Effector memory CD4-positive, alpha-beta T cell (primary cell): ENCODE measurements around the gene KRTAP12-2.
"Not testable (repeated sequence)": the region's sequence is repeated elsewhere in the genome, so short reads cannot be mapped to it uniquely, and the experiment has no call there.

Experiments used
- DNase-seq, 3 donors: peaks; one replicate each; pipeline ENCODE4 v3.0.0-alpha.2; 2020
- H3K27ac ChIP-seq: 2 replicates; pipeline ENCODE4 v1.7.0; 2013; ENCODE audit warnings: mild to moderate bottlenecking, low read length, moderate library complexity; ENCODE audit not compliant: insufficient read depth, poor library complexity, severe bottlenecking
- H3K27me3 ChIP-seq: replicated peaks from 2 replicates; pipeline ENCODE4 v1.7.0; 2013; ENCODE audit warnings: mild to moderate bottlenecking, low read length; ENCODE audit not compliant: insufficient read depth, control insufficient read depth, poor library complexity, severe bottlenecking
- H3K36me3 ChIP-seq: 2 replicates; pipeline ENCODE4 v1.7.0; 2013; ENCODE audit warnings: mild to moderate bottlenecking, low read length, moderate library complexity; ENCODE audit not compliant: control insufficient read depth, insufficient read depth
- H3K4me1 ChIP-seq: 2 replicates; pipeline ENCODE4 v1.7.0; 2013; ENCODE audit warnings: low read length, mild to moderate bottlenecking; ENCODE audit not compliant: control insufficient read depth, insufficient read depth, poor library complexity, severe bottlenecking
- H3K4me3 ChIP-seq: 2 replicates; pipeline ENCODE4 v1.7.0; 2013; ENCODE audit warnings: low read length, low read depth, mild to moderate bottlenecking; ENCODE audit not compliant: insufficient read depth, poor library complexity, severe bottlenecking
- H3K9me3 ChIP-seq: 2 replicates; pipeline ENCODE4 v1.7.0; 2013; ENCODE audit warnings: mild to moderate bottlenecking, low read length, moderate library complexity; ENCODE audit not compliant: control insufficient read depth

KRTAP12-2 gene

DNA sequence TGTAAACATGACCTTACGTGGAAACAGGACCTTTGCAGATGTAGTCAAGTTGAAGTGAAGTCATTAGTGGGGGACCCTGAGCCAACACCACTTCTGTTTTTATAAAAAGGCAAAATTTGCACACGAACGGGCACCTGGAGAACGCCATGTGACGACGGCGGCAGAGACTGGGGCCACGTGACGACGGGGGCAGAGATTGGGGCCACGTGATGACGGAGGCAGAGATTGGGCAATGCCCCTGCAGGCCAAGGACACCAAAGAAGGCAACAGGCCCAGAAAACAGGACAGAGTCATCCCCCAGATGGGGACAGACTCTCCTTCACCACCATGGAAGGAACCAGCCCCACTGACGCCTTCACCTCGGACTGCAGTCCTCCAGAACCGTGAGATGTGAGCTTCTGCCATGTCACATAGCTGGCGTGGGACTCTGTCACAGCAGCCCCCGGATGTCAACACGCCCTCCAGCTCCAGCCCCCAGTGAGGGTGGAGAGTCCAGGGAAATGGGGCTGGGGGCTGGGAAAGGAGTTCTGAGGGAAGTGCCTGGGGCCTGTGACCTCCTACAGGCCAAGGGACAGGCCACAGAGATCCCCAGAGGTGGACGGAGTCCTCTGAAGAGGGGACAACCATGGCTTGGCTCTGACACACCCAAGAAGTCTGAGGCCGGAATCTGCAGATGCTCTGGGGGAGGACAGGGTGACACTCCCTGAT lies 16.3 kb downstream of the KRTAP12-2 start:
- H3K27ac ChIP-seq: no peak overlapping the region

DNA sequence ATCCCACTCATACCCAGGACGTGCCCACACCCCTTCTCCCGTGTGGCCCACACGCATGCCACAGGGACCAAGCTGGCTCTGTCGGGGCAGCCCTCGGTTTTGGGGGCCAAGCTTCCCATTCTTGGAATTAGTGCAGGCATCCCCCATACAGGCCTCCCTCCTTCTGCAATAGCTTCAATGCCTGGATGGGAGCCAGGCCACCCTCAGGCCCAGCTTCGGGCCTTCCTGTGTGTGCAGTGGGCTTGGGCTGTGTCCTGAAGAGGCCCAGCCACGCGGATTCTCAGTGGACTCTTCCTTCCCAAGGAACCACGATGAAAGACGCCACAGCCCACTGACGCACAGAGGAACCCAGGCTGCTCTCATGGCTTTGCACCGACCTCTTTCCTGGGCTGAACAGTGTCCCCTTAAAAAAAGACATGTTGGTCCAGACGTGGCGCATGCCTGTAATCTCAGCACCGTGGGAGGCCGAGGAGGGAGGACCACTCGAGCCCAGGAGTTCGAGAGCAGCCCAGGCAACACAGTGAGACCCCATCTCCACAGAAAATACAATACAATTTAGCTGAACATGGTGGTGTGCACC lies 17.1 kb downstream of the KRTAP12-2 start:
- no peak overlapping the region for H3K27ac ChIP-seq
- no peaks in the 10 kb centered on the region for H3K9me3 ChIP-seq
- H3K36me3 ChIP-seq: no peaks in the 10 kb centered on the region
- no peaks in the 10 kb centered on the region for H3K27me3 ChIP-seq
- peaks cover 12% of the 10 kb centered on the region for H3K4me1 ChIP-seq
- H3K4me3 ChIP-seq: no peak overlapping the region
- DNase-seq: no peak

More for the DNA sequence above, 16.3 kb downstream of the KRTAP12-2 start:
- H3K27me3 ChIP-seq: no peaks in the 10 kb centered on the region
- no peak for DNase-seq
- H3K4me3 ChIP-seq: no peak overlapping the region
- H3K4me1 ChIP-seq: peaks cover 17% of the 10 kb centered on the region
- H3K9me3 ChIP-seq: no peaks in the 10 kb centered on the region
- H3K36me3 ChIP-seq: no peaks in the 10 kb centered on the region

DNA sequence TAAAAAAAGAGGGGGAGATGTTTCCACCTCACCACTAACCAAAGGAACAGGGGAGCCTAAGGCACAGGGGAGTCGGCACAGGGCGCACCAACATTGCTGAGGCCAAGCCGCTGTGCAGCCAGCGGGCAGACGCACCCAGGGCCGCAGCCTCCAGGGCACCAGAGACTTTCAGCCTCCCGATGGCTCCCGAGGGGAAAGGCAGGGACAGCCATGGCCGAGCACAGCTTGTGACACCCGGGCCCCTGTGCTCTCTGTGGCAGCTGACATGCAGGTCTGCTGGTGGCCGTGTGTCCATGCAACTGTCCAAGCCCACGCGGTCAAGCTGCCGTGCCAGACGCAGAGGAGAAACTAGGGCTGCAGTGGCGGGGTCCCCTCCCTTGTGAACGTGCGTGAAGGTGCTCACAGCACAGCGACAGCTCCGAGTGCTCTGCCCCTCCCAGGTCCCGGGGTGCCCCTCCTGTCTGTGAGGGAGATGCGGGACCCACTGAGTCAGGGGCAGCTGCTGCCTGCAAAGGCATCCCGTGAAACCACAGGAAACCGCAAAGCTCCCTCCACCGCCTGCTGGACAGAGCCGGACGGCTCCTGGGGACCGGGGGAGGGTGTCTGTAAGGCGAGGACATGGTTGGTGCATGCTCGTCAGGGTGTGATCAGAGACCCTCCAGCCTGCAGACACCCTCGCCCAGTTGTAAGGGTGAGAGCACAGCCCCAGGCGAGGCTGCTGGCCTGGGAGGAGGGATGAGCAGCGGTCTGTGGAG lies 18.0 kb downstream of the KRTAP12-2 start:
- Histone ChIP-seq H3K4me3 (no peak overlapping the region), H3K36me3 (no peaks in the 10 kb centered on the region), H3K4me1 (peaks cover 3% of the 10 kb centered on the region), H3K27me3 (no peaks in the 10 kb centered on the region), H3K9me3 (no peaks in the 10 kb centered on the region), H3K27ac (no peak overlapping the region)
- no peak for DNase-seq

DNA sequence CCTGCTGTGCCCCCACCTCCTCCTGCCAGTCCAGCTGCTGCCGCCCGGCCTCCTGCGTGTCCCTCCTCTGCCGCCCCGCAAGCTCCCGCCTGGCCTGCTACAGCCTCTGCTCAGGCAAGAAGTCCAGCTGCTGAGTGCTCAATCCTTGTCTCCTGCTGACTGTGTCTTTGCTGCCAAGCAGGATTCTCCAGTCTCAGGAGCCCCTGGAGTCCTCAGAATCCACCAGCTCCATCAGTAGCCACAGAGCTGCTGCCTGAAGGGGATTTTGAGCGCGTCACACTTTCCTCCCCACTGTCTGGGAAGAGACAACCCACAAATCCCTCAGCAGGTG lies 19.5 kb downstream of the KRTAP12-2 start:
- no peaks in the 10 kb centered on the region for H3K4me1 ChIP-seq
- H3K36me3 ChIP-seq: no peaks in the 10 kb centered on the region
- DNase-seq: no peak
- no peak overlapping the region for H3K4me3 ChIP-seq
- H3K27ac ChIP-seq: no peak overlapping the region
- H3K27me3 ChIP-seq: no peaks in the 10 kb centered on the region
- H3K9me3 ChIP-seq: no peaks in the 10 kb centered on the region

DNA sequence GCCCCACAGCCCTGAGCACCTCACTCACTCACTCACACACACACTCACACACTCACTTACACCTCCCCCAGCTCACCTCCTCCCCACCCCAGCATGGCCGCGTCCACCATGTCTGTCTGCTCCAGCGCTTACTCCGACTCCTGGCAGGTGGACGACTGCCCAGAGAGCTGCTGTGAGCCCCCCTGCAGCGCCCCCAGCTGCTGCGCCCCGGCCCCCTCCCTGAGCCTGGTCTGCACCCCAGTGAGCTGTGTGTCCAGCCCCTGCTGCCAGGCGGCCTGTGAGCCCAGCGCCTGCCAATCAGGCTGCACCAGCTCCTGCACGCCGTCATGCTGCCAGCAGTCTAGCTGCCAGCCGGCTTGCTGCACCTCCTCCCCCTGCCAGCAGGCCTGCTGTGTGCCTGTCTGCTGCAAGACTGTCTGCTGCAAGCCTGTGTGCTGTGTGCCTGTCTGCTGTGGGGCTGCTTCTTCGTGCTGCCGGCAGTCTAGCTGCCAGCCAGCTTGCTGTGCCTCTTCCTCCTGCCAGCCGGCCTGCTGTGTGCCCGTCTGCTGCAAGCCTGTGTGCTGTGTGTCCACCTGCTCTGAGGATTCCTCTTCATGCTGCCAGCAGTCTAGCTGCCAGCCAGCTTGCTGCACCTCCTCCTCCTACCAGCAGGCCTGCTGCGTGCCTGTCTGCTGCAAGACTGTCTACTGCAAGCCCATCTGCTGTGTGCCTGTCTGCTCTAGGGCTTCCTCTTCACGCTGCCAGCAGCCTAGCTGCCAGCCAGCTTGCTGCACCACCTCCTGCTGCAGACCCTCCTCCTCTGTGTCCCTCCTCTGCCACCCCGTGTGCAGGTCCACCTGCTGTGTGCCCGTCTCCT lies 20.1 kb downstream of the KRTAP12-2 start, which contains the start of gene KRTAP10-11:
Gene KRTAP10-11, plus strand, starts transcription at position 49 of the 856 bp plus-strand sequence. Its CDS starts 45 bp downstream, at position 94.
- not testable (repeated sequence) for H3K27ac ChIP-seq, H3K36me3 ChIP-seq, H3K27me3 ChIP-seq, DNase-seq, H3K9me3 ChIP-seq, H3K4me3 ChIP-seq, H3K4me1 ChIP-seq

DNA sequence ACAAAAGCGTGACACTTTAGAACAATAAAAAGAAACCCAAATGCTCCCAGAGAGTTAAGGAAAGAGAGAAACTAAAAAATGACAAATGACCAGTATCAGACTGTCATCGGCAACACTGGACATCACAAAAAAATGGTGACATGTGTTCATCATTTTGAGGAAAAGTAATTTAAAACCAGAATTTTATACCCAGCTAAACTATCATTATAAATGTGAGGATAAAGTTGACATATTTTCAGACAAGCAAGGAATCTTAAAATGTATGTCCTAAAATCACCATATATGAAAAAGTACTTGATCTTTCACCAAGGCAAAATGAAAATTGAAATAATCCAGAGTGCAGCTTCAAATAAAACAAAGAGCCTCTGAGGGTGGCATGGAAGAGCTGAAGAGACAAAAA lies 21.8 kb downstream of the KRTAP12-2 start:
- H3K4me3 ChIP-seq: no peak overlapping the region
- H3K9me3 ChIP-seq: no peaks in the 10 kb centered on the region
- no peak for DNase-seq
- no peak overlapping the region for H3K27ac ChIP-seq
- H3K36me3 ChIP-seq: no peaks in the 10 kb centered on the region
- H3K4me1 ChIP-seq: no peaks in the 10 kb centered on the region
- H3K27me3 ChIP-seq: no peaks in the 10 kb centered on the region

DNA sequence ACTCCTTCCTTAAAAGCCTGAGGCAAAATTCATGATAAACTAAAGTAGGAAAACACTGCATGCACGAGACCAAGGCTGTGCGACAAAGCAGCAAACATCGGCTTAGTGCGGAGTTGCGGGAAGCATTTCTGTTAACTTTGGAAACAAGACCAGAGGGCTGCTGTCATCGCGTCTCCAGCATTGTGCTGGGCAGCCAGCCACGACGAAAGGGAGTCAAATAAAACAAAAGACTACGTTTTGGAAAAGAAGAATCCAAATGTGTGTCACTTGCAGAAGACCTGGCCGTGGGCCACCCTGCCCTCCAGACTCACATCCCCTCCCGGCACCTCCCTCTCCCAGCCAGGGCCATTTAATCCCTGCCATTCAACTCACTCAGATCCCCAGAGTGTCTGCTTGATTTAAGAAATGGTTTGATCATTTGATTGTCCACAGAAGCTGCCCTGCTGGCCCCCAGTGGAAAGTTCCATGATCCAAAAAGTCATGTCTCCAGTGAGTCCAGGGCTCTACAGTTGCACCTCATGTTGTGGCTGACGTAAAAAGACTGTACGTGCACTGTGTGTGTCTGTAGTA lies 22.9 kb downstream of the KRTAP12-2 start:
- Histone ChIP-seq H3K4me1 (no peaks in the 10 kb centered on the region), H3K27me3 (no peaks in the 10 kb centered on the region)

DNA sequence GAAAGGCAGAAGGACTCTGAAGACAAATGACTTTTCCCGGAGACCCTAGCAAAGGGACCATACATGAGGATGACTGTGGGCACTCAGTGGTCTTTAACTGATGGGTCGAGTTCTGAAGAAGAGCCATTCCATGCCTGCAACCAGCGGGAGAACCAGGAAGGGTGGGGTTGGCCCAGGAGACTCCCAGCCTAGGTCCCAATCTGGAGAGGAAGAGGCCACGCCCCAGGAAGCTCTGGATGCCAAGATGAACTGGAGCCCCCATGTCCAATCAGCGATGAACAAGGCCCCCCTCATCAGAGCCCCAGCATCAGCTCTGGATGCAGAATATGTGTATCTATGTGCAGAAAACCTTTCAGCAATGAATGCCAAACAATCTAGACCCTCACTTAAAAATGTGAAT lies 26.0 kb downstream of the KRTAP12-2 start:
- no peaks in the 10 kb centered on the region for H3K27me3 ChIP-seq
- H3K36me3 ChIP-seq: no peaks in the 10 kb centered on the region
- no peaks in the 10 kb centered on the region for H3K4me1 ChIP-seq
- H3K4me3 ChIP-seq: no peak overlapping the region
- DNase-seq: no peak
- H3K9me3 ChIP-seq: no peaks in the 10 kb centered on the region
- no peak overlapping the region for H3K27ac ChIP-seq

More for the DNA sequence above, 22.9 kb downstream of the KRTAP12-2 start:
- H3K36me3 ChIP-seq: no peaks in the 10 kb centered on the region
- no peak for DNase-seq
- no peaks in the 10 kb centered on the region for H3K9me3 ChIP-seq
- no peak overlapping the region for H3K27ac ChIP-seq
- H3K4me3 ChIP-seq: no peak overlapping the region

DNA sequence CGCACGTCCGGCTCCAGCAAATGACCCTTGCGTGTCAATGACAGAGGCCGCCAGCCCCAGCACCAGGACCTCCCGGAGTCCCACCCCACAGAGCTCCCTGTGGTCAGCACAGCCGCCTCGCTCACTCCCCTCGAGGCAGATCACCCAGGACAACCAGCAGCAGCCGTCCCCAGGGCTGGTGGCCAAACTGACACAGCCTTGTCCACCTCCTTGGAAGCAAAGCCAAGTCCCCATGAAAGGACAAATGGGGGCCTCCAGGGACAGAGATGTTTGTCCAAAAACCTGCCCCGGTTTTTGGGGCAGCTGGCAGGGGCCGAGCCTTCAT lies 27.4 kb downstream of the KRTAP12-2 start:
- Histone ChIP-seq H3K27me3 (no peaks in the 10 kb centered on the region), H3K4me3 (no peak overlapping the region), H3K9me3 (no peaks in the 10 kb centered on the region), H3K4me1 (no peaks in the 10 kb centered on the region), H3K36me3 (no peaks in the 10 kb centered on the region), H3K27ac (no peak overlapping the region)
- DNase-seq: no peak
